Measurements from ENCODE around the gene KRTAP4-3.
"Not testable (repeated sequence)": the region's sequence is repeated elsewhere in the genome, so short reads cannot be mapped to it uniquely, and the experiment has no call there.

KRTAP4-3 gene

DNA sequence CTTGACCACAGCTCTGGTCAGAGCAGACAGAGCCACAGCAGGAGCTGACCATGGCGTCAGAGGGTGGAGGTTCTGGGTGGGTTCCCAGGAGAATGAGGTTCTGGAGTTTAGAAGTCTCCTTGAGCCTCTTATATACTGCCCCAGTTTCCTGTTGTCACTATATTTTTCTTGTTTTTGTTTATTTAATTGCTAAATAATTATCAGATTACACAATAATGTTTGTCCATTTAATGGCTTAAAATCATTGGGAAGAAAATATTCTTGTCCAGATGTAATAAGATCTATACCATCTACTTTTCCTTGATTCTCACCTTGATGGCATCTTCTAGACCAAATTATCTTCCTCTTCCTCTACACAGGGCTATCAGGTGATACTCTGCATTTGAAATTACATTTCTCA lies at the start of gene KRTAP4-3:
Gene KRTAP4-3 (minus strand): TSS at position 101 of the 400 bp plus-strand sequence. CDS start 49 bp downstream, at position 52.
- no peak for DNase-seq (ENCODE audit: low read depth)

DNA sequence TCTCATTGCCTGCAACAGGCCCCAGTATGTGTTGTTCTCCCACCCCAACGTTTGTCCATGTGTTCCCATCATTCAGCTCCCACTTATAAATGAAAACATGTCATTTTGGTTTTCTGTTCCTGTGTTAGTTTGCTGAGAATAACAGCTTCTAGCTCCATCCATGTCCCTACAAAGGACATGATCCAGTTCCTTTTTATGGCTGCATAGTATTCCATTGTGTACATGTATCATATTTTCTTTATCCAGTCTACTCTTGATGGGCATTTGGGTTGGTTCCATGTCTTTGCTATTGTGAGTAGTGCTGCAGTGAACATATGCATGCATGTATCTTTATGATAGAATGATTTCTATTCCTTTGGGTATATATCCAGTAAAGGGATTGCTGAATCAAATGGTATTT lies 47.7 kb upstream of the KRTAP4-3 start:
- DNase-seq (ENCODE audit: low read depth): no peak

DNA sequence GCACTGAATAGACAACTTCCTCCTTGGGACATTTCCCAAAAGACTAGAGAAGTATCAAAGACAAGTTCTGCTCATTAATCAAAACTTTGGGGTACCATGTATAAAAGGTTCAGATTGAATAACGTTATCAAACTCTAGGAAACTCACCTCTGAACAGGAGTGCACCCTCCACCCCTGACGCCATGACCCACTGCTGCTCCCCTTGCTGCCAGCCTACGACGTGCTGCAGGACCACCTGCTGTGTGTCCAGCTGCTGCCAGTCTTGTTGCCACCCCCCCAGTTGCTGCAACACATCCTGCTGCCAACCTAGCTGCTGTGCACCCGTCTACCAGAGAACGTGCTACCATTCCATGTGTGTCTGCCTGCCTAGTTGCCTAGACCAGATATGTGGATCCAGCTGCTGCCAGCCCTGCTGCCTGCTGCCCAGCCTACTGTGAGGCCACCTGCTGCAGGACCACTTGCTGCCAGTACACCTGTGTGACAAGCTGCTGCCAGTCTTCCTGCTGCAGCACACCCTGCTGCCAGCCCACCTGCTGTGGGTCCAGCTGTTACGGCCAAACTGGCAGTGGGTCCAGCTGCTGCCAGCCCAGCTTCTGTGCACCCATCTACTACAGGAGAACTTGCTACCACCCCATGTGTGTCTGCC lies 44.6 kb upstream of the KRTAP4-3 start:
- DNase-seq (ENCODE audit: low read depth): no peak

DNA sequence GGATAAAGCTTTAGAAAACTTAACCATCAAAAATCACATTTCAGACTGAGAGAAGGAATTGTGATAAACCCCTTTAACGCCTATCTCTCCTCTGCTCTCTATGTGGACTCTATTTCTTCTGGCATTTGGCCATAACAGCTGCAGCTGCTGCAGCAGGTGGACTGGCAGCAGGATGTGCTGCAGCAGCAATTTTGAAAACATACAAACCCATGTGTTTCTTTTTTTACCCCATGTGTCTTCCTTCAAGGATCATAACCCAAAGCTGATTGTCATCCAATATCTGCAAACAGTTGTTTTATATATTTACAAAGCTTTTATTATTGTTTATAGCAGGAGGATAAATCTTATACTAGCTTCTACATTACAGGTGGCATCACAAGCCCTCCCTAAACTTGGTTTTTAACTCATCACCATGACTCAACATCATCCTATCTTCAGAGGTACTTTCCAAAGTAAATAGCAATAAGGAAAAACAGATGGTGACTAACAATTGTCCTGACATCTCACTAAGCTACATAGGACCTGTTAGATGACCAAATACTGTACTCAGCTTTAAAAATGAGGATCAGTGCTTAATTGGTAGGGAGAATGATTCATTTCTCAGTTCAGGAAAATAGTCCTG lies 43.9 kb upstream of the KRTAP4-3 start:
- peak; percentile 17 for DNase-seq (ENCODE audit: low read depth)

DNA sequence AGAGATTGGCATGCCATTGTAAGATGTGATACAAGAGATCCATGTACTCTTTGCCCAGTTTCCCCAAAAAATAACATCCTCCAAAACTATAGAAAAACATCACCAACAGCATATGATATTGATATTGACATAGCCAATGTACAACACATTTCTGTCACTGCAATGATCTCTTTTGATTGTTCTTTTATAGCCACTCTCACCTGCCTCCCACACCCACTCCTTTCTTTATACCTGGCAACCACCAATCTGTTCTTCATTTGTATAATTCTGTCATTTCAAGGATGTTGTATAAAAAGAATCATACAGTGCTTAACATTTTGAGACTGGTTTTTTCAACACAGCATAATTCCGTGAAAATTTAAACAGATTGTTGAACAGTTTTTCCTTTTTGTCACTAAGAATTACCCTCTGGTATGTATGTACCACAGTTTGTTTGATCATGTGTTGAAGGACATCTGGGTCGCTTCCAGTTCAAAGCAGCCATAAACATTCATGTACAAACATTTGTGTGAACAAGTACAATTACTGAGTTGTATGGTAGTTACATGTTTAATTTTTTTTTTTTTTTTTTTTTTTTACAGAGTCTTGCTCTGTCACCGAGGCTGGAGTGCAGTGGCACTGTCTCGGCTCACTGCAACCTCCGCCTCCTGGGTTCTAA lies 31.5 kb upstream of the KRTAP4-3 start:
- no peak for DNase-seq (ENCODE audit: low read depth)

DNA sequence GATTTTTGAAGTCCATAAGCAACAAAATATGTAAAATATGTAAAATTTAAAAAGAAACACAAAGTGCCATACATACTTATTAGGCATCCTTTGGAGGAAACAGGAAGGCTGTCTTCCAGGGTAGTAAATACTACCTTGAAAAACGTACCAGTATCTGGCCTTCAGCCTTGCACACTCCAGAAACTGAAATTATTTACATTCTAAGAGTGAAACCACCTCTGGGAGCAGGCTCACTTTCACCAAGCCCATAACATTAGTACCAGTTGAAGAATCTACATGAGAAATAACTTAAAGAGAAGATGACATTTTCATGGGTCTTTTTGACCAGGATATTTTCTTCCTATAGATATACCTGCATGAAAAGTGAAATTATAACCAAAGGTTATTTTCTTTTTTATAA lies 28.0 kb upstream of the KRTAP4-3 start:
- no peak for DNase-seq (ENCODE audit: low read depth)

DNA sequence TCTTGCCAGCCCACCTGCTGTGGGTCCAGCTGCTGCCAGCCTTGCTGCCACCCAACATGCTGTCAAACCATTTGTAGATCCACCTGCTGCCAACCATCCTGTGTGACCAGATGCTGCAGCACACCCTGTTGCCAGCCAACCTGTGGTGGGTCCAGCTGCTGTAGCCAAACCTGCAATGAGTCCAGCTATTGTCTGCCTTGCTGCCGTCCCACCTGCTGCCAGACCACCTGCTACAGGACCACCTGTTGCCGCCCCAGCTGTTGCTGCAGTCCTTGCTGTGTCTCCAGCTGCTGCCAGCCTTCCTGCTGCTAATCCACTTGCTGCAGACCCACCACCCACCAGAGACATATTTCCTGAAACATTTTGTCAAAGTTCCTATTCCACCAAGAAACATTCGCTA lies 22.3 kb upstream of the KRTAP4-3 start:
- DNase-seq (ENCODE audit: low read depth): no peak

DNA sequence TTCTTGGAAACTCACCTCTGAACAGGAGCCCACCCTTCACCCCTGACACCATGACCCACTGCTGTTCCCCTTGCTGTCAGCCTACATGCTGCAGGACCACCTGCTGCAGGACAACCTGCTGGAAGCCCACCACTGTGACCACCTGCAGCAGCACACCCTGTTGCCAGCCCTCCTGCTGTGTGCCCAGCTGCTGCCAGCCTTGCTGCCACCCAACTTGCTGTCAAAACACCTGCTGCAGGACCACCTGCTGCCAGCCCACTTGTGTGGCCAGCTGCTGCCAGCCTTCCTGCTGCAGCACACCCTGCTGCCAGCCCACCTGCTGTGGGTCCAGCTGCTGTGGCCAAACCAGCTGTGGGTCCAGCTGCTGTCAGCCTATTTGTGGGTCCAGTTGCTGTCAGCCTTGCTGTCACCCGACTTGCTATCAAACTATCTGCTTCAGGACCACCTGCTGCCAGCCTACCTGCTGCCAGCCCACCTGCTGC lies 21.9 kb upstream of the KRTAP4-3 start, which contains the start of gene KRTAP9-1:
Gene KRTAP9-1 (plus strand): TSS at position 51 of the 482 bp plus-strand sequence. CDS start 0 bp downstream, at position 51.
- DNase-seq (ENCODE audit: low read depth): not testable (repeated sequence)

DNA sequence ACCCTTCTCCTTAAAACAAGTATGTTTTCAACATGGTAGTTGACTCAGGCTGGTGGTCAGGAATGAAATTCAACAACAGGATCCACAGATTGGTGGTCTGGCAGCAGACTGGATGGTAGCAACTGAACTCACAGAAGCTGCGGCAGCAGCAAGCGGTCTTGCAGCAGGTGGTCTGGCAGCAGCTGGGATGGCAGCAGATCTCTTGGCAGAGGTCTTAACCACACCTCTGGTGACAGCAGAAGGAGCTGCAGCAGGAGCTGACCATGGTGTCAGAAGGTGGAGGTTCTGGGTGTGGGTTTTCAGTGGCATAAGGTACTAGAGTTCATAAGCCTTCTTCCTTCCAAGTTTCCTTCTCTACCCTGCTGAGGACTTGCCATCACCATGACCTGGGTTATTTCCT lies 18.9 kb upstream of the KRTAP4-3 start:
- no peak for DNase-seq (ENCODE audit: low read depth)

DNA sequence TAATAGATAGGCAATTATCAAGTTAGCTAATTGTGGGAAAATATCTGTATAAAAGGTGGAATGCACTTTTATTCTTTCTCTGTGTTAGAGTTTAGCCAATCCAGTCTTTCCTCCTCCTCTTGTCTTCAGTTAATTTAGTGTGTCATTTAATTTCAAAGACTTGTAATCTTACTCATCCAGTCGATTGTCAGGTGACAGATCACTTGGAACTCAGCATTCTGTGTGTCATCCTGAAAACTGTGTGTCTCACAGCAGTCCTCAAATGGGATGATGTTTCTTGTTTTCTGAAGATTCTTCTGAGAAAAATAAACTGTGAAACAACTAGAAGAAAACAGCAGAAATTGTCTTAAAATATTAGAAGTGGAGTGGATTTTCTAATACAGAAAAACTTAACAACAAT lies 17.0 kb upstream of the KRTAP4-3 start:
- DNase-seq (ENCODE audit: low read depth): no peak

DNA sequence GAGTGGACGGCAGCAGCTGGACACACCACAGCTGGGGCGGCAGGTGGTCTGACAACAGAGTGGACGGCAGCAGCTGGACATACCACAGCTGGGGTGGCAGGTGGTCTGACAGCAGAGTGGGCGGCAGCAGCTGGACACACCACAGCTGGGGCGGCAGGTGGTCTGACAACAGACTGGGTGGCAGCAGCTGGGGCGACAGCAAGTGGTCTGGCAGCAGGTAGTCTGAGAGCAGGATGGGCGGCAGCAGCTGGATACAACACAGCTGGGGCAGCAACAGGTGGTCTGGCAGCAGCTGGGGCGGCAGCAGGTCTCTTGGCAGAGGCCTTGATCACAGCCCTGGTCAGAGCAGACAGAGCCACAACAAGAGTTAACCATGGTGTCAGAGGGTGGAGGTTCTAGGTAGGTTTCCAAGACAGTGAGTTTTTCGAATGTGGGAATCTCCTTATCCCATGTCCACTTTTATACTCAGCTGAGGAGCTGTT lies 16.5 kb upstream of the KRTAP4-3 start, which contains the start of gene KRTAP4-1:
Gene KRTAP4-1 (minus strand): TSS at position 432 of the 482 bp plus-strand sequence. CDS start 57 bp downstream, at position 375.
- DNase-seq (ENCODE audit: low read depth): no peak

DNA sequence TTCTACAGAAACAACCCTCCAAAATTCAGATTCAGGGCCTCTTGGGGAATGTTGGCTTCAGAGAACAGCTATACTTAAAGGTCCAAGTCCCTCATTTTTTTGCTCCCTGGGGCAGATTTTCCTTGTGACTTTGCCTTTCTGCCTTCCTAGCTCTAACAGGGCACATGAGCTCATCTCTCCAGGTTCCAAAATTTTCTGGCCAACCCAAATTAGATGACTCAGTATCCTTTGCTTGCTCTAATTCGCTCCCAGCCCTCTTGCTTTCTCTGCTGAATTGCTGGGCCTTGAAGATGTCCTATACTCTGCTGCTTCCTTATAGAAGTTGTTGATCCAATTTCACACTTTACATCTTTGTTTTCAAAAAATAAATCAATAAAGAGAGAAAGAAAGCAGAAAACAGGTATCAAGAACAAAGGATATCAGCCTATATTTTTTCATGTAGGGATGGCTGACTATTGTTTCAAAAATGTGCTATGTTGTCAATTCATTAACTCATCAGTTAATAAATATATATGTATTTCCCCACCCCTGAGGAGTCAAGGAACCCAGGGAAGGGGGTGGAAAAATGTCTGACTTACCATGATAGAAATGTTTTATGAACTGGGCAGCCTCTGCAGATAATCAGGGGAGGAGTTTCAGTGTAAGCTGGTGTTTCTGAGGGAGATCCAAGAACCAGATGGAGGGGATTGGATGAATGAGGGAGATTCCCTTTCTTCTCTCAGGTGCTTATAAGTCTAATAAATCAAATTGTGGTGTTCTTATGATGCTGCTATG lies 11.0 kb upstream of the KRTAP4-3 start:
- peak; percentile 32 for DNase-seq (ENCODE audit: low read depth)

DNA sequence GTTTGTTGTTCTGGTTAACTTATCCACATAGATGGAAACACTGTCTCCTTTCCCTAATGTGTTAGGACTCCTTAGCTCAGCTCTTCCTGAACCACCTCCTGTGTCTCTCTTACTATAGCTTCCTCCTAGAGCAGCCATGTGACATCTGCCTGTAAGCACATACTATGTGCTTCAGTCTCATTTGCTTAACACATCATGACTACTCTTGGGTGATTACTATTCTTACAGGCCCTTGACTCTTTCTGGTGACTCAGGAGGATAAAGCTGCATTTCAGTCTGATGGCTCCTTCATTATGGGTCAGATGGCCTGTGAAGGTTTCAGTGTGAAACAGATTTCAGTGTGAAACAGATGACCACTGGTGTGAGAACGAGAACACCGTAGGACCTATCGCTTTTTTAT lies 10.3 kb upstream of the KRTAP4-3 start:
- DNase-seq (ENCODE audit: low read depth): peak; percentile 36

DNA sequence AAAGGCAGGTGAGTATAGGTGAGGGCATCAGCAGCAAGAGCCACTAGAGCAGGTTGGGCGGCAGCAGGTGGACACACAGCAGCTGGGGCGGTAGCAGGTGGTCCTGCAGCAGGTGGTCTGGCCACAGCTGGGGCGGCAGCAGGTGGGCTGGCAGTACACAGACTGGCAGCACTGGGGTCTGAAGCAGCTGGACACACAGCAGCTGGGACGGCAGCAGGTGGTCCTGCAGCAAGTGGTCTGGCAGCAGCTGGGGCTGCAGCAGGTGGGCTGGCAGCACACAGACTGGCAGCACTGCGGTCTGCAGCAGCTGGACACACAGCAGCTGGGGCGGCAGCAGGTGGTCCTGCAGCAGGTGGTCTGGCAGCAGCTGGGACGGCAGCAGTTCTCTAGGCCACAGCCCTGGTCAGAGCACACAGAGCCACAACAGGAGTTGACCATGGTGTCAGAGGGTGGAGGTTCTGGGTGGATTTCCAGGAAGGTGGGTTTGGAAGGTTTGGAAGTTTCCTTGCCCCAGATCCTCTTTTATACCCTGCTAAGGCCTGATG lies 9.8 kb upstream of the KRTAP4-3 start, which contains the start of gene KRTAP4-2:
Gene KRTAP4-2 (minus strand): TSS at position 495 of the 545 bp plus-strand sequence. CDS start 57 bp downstream, at position 438.
- DNase-seq (ENCODE audit: low read depth): no peak

DNA sequence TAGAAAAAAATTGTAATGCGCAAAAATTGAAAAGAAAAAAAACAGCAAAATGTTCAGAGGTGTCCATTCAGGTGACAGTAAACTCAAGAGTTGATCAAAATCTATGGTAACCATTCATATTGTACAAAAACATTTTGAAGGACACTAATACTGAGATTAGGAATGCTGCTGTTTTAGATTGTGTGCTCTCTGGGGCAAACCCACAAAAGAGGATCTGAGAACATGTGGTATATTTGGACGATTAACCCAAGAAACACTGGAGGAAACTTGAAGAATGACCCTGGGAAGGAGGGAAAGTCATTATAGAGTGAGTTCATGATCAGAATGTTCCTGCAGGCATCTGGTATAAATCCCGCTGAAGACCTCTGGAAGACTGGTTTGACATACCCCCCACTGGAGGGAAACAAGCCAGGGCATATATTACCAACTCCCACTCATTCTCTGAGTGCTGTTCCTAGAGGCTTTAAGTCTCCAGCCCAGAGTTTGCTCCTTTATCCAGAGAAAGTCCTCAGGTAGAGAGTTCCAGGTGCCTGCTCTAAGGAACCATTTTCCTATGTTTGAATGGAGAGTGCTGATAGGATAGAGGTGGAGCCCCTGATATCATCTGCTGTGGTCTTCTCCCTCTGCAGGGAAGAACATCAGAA lies 8.8 kb upstream of the KRTAP4-3 start:
- DNase-seq (ENCODE audit: low read depth): no peak

DNA sequence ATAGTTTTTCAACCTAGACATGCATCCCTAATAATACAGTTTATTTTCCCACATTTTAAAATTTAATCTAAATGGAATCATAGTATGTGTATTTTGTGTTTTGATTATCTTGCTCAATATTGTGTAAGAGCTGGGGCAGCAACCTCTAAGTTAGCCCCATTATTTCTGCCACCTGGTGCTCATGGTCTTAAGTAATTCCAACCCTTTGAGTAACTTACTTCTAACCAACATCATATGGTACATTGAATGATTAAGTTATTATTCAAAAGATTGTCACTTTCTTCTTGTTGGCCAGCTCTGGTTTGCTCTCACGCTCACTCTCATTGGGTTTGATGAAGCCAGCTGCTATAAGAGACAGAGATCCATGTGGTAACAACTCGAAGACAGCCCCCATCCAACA lies 3.9 kb upstream of the KRTAP4-3 start:
- no peak for DNase-seq (ENCODE audit: low read depth)

DNA sequence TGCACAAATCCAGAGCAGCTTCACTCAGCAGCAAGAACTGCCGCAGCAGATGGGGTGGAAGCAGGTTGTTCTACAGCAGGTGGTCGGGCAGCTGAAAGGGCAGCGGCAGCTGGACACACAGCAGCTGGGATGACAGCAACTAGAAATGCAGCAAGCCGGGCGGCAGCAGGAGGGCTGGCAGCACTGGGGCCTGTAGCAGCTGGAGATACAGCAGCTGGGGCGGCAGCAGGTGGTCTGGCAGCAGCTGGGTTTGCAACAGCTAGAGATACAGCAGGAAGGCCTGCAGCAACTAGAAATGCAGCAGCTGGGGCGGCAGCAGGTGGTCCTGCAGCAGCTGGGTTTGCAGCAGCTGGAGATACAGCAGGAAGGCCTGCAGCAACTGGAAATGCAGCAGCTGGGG lies 460 bp downstream of the KRTAP4-3 start:
- no peak for DNase-seq (ENCODE audit: low read depth)

DNA sequence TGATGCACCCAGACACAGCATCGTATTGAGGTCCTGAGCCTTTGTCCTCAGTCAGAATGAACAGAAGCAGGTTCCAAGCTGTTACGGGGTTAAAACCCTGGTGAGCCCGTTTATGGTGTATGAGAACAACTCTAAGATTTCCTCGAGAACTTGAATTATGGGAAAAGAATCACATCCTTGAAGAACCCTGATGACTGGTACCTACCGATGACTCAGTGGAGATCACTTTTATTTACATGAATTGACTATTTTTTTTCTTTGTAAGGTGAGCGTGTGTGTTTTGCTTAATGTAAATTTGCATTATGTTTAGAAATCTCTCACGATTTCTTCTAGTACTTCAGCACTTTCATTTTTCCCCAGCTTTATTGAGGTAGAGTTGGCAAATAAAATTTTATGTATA lies 4.2 kb downstream of the KRTAP4-3 start:
- DNase-seq (ENCODE audit: low read depth): no peak

DNA sequence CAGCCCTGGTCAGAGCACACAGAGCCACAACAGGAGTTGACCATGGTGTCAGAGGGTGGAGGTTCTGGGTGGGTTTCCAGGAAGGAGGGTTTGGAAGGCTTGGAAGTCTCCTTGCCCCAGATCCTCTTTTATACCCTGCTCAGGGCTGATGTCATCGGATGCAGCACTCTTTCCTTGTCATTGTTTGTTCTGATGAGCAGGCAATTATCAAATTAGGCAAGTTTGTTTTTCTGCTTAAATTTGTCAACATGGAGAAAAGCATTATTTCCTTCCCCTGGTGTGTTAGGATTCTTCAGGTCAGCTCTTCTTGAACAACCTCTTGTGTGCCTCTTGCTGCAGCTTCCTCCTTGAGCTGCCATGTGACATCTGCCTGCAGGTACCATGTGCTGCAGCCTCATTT lies 7.4 kb downstream of the KRTAP4-3 start, which contains the start of gene KRTAP4-4:
Gene KRTAP4-4 (minus strand): TSS at position 101 of the 400 bp plus-strand sequence. CDS start 57 bp downstream, at position 44.
- no peak for DNase-seq (ENCODE audit: low read depth)

DNA sequence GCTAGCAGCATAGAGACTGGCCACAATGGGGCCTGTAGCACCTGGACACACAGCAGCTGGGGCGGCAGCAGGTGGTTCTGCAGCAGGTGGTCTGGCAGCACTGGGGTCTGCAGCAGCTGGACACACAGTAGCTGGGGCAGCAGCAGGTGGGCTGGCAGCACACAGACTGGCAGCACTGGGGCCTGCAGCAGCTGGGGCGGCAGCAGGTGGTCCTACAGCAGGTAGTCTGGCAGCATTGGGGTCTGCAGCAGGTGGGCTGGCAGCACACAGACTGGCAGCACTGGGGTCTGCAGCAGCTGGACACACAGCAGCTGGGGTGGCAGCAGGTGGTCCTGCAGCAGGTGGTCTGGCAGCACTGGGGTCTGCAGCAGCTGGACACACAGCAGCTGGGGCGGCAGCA lies 7.8 kb downstream of the KRTAP4-3 start:
- DNase-seq (ENCODE audit: low read depth): not testable (repeated sequence)

DNA sequence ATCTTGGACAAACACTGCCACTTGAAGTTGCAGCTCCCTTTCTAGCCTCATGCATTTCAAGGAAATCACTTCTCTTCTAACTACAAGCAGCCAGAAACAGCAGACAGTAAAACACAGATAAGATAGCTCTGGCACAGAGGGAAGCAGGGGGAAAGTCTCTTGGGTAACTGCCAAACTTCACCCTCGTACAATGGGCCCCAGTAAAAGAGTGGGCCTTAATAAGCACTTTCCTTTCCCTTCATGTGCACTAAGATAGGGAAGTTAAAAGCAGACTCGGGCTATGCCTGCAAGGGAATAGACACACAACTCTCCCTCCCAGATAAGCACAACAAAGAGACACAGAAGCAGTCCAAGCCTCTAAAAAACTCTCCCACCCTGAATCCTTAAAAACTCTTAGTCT lies 14.2 kb downstream of the KRTAP4-3 start:
- no peak for DNase-seq (ENCODE audit: low read depth)

Measured in GM04504 (cell line).